Tibial artery (tissue), 4 donors: Measurements from ENCODE around the gene ARRB1.

Experiments used
- DNase-seq, 2 donors: peaks; one replicate each; pipeline ENCODE4 v3.0.0-alpha.2; 2019
- H3K27ac ChIP-seq, 2 donors: fragments of 200-600 bp; sonication (generic) in 1 of 2; 1 replicate in 1 of 2; 2 replicates in 1 of 2; pipeline ENCODE4 v1.5.1; 2018 to 2019; ENCODE audit warnings: mild to moderate bottlenecking in 1 of 2
- H3K27me3 ChIP-seq, 2 donors: fragments of 200-600 bp; sonication (generic) in 1 of 2; one replicate each; pipeline versions ENCODE4 v1.5.1 to v1.6.0; 2016 to 2019
- H3K36me3 ChIP-seq, 3 donors: fragments of 200-600 bp; sonication (generic) in 2 of 3; one replicate each; pipeline ENCODE4 v1.5.1; 2016 to 2019; ENCODE audit warnings: mild to moderate bottlenecking in 2 of 3
- H3K4me1 ChIP-seq, 4 donors: fragments of 200-600 bp; sonication (generic) in 2 of 4; 1 replicate in 3 of 4; 2 replicates in 1 of 4; pipeline ENCODE4 v1.5.1; 2016 to 2019
- H3K4me3 ChIP-seq, 2 donors: fragments of 200-600 bp; sonication (generic) in 1 of 2; 1 replicate in 1 of 2; 2 replicates in 1 of 2; pipeline ENCODE4 v1.5.1; 2018 to 2019; ENCODE audit warnings: mild to moderate bottlenecking in 2 of 2
- H3K9me3 ChIP-seq, 3 donors: fragments of 200-600 bp; sonication (generic) in 1 of 3; one replicate each; pipeline ENCODE4 v1.5.1; 2016 to 2019
- intact Hi-C: fragments of 100-400 bp; cut with DNase I; formaldehyde crosslinking; loops from one replicate; pipeline ENCODE4 v1.15.0; 2023; ENCODE audit warnings: low total_unique reads
- TF ChIP-seq, protein P1 (sequence below), 2 experiments: fragments of 200-600 bp in 1 of 2; fragments of 450-650 bp in 1 of 2; IDR thresholded peaks; one replicate each; pipeline ENCODE4 v1.5.1; 2017 to 2019; ENCODE audit warnings: antibody characterized with exemption in 2 of 2, mild to moderate bottlenecking in 1 of 2, moderate library complexity in 1 of 2

The ARRB1 gene

DNA sequence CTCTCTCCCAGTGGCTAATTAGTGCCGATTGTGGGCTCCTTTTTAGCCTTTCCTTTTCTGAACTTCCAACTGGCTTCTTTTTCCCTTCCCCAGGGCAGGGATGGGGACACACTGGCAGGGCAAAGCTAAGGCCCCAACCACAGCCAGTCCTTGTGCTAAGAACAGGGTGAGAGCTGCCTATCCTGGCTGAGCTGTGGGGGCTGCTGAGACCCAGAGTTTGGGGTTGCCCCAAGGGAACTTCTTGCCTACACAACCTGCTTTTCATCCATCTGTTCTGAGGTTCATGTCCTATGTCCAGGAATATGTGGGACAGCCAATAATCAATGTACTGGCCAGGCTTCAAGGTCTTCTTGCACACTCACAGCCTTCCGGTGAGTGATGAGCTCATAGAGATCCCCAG, 120.8 kb downstream of the ARRB1 start:
- no peak for DNase-seq
- Histone ChIP-seq H3K4me1 (no peaks in the 10 kb centered on the region), H3K9me3 (no peaks in the 10 kb centered on the region), H3K36me3 (no peaks in the 10 kb centered on the region), H3K27ac (no peak overlapping the region), H3K4me3 (no peak overlapping the region), H3K27me3 (peaks cover 0 to 24% of the 10 kb centered on the region in 2 donors)
- intact Hi-C loops, result loop anchor here (10.0 kb wide), 1 partner anchor 296 kb away; no protein-coding TSS in a partner anchor
- TF ChIP-seq, protein P1, sequence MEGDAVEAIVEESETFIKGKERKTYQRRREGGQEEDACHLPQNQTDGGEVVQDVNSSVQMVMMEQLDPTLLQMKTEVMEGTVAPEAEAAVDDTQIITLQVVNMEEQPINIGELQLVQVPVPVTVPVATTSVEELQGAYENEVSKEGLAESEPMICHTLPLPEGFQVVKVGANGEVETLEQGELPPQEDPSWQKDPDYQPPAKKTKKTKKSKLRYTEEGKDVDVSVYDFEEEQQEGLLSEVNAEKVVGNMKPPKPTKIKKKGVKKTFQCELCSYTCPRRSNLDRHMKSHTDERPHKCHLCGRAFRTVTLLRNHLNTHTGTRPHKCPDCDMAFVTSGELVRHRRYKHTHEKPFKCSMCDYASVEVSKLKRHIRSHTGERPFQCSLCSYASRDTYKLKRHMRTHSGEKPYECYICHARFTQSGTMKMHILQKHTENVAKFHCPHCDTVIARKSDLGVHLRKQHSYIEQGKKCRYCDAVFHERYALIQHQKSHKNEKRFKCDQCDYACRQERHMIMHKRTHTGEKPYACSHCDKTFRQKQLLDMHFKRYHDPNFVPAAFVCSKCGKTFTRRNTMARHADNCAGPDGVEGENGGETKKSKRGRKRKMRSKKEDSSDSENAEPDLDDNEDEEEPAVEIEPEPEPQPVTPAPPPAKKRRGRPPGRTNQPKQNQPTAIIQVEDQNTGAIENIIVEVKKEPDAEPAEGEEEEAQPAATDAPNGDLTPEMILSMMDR (IDR thresholded peaks at IDR 0.05), result no peak

DNA sequence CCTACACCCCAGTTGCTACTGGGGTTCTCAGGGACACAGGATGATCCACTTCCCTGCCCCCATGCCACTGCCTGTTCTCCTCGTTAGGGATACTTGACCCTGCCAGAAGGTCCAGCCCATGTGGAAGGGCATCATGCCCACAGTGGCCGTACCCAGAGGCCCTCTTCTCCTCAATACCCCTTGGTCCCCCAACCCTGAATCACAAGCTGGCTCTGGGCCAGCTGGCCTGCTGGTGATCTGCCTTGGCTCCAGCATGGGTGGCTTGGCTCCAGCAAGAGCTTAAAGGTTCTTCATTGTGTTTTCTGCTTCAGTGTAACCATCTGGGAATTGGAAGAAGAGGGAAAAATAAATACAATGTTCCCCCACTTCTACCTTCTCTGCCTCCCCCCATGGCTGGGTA, 122.0 kb downstream of the ARRB1 start:
- Histone ChIP-seq H3K9me3 (no peaks in the 10 kb centered on the region), H3K27ac (no peak overlapping the region), H3K4me3 (no peak overlapping the region), H3K36me3 (no peaks in the 10 kb centered on the region), H3K27me3 (peaks cover 0 to 21% of the 10 kb centered on the region in 2 donors), H3K4me1 (no peaks in the 10 kb centered on the region)
- TF ChIP-seq, protein P1 (IDR thresholded peaks at IDR 0.05), result no peak
- DNase-seq, result no peak
- intact Hi-C loops, result no loop called here

DNA sequence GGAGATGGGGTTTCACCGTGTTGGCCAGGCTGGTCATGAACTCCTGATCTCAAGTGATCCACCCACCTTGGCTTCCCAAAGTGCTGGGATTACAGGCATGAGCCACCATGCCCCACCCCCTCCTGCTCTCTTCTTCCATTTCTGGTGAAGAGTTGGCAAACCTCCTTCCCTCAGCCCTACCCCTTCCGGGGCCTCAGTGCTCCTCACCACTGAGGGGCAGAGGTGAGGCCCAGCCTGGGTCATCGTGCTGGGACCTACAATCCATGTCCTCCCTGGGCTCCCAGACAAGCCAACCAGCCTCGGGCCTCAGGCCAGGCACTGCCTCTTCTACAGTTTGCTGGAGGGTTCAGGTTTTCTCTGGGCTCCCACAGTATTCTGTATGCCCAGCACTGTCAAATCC, 125.7 kb downstream of the ARRB1 start:
- H3K27ac ChIP-seq, result no peak overlapping the region
- TF ChIP-seq, protein P1 (IDR thresholded peaks at IDR 0.05), result no peak
- H3K9me3 ChIP-seq, result no peaks in the 10 kb centered on the region
- H3K4me3 ChIP-seq, result no peak overlapping the region
- intact Hi-C loops, result no loop called here
- H3K36me3 ChIP-seq, result no peaks in the 10 kb centered on the region
- H3K27me3 ChIP-seq, result peaks cover 0 to 8% of the 10 kb centered on the region in 2 donors
- no peak for DNase-seq
- no peaks in the 10 kb centered on the region for H3K4me1 ChIP-seq

DNA sequence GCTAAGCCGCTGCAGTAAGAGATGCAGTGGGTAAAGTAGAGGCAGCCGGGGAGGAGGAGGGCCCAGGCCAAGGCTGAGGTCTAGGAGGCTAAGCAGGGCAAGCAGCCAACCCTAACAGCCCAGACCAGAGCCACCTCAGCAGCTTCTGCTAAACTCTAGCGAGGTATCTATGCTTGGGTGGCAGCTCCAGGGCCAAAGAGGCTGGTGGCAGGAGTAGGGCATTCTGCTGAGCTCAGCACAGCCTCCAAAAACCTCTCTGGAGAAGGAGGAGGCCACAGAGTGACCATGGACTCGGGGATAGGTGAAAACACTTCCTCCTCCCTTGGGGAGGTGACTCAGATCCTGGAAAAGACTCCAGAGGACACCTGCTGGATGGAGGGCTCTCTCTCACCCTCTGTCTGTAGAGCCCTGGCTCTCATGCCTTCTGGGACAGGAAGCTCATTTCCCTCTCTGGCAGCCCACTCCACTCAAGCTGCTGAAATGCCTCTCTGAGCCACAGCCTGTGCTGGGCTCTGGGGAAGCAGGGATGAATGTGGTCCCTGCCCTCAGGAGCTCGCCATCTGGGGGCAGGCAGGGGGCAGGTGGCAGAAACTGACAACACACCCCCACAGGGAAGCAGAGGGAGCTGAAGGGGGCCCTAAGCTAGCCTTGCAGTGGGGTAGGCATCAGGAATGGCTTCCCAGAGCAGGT, 127.4 kb downstream of the ARRB1 start:
- no peak for DNase-seq
- Histone ChIP-seq H3K27me3 (peaks cover 0 to 4% of the 10 kb centered on the region in 2 donors), H3K4me3 (no peak overlapping the region), H3K36me3 (no peaks in the 10 kb centered on the region), H3K9me3 (no peaks in the 10 kb centered on the region), H3K4me1 (no peaks in the 10 kb centered on the region), H3K27ac (no peak overlapping the region)
- TF ChIP-seq, protein P1 (IDR thresholded peaks at IDR 0.05), result no peak
- intact Hi-C loops, result no loop called here

DNA sequence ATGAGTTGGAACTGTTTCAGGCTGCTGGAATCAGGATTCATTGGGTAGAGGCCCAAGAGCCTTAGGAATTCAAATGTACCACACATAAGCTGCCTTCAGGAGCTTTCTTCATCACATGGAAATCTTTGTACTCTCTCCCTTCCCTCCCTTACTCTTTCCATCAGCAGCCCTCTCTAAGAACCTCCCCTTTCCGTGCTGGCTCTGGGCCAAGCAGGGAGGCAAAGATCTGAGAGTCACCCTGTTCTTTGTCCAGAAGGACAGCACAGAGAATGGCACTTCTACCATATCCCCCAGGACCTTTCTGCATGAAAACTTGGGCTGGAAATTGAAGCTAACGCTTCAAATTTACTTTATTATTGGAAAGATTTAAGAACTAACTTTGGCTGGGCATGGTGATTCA, 131.6 kb downstream of the ARRB1 start:
- TF ChIP-seq, protein P1 (IDR thresholded peaks at IDR 0.05), result no peak
- Histone ChIP-seq H3K4me3 (no peak overlapping the region), H3K27me3 (peaks cover 0 to 16% of the 10 kb centered on the region in 2 donors), H3K4me1 (no peaks in the 10 kb centered on the region), H3K27ac (no peak overlapping the region), H3K36me3 (no peaks in the 10 kb centered on the region), H3K9me3 (no peaks in the 10 kb centered on the region)
- intact Hi-C loops, result no loop called here
- no peak for DNase-seq
